ENCODE results near the gene KCTD16. TPM values are rescaled to one million over a fixed set of nuclear protein-coding genes. Genes with fewer than 3 reads are reported as not detected.

The KCTD16 gene
- total and polyA plus RNA-seq, 12 donors, result 0.02 to 0.42 (median 0.10) TPM; not detected in 2

DNA sequence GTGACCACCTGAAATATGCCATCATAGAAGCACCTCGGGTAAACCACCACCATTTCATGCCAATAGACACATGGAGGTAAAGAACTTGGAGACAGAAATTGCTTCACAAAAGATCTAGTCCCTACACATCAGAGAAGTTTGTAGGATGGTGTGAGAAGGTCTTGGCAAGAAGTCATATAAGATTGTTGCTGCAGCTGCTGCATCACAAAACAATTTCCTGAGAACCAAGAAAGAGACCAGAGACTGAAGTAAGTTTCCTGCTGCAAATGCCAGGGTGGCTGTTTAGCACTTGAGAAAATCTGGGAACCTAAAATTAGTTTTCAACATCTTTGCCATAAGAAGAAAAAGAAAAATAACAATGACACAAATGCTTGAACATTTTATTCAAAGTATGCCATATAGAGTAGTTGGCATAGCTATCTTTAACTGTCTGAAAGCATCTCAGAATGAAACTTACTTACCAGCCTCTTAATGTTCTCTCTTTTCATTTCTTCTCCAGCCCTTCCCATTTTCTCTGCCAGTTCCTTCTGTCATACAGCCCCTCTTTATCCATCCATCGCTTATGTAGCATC, 114.3 kb downstream of the KCTD16 start:
- 79 to 86% methylated on average over 2 of the region's 2 CpGs for WGBS, 2 donors
- Histone ChIP-seq H3K27me3 (no peaks in the 10 kb centered on the region), H3K27ac (no peak overlapping the region), H3K9me3 (no peaks in the 10 kb centered on the region), H3K4me3 (no peak overlapping the region), H3K36me3 (no peaks in the 10 kb centered on the region), H3K4me1 (no peaks in the 10 kb centered on the region)
- ATAC-seq (no peak), DNase-seq (no peak)
- TF ChIP-seq CTCF (IDR thresholded peaks at IDR 0.05), result no peak
- intact Hi-C loops (cut with DNase I), result no loop called here

DNA sequence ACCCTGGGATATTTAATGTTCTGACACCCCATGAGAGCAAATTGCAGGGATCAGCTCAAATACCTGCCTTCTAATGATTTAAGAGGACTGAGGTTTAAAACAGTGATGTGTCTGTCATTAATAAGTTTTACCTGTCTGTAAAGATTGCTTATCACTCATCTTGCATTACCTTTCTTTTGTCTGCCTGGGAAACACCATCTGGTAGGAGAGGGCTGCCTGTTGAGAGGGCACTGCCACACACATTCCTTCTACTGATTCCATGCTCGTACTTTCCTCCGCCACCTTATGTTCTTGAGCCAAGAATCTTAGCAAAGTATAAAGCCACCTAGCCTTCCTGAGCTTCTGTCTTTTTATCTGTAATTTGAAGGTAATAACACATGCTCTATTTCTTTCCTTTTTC, 118.6 kb downstream of the KCTD16 start:
- no peak overlapping the region for H3K4me3 ChIP-seq
- H3K4me1 ChIP-seq, result no peaks in the 10 kb centered on the region
- H3K27me3 ChIP-seq, result peaks cover 0 to 4% (median 0%) of the 10 kb centered on the region in 7 donors
- no peaks in the 10 kb centered on the region for H3K9me3 ChIP-seq
- DNase-seq (no peak), ATAC-seq (no peak)
- no peak overlapping the region for H3K27ac ChIP-seq
- no peak for TF ChIP-seq CTCF (IDR thresholded peaks at IDR 0.05)
- 80 to 84% methylated on average over 2 of the region's 2 CpGs for WGBS, 2 donors
- no peaks in the 10 kb centered on the region for H3K36me3 ChIP-seq
- intact Hi-C loops (cut with DNase I), result no loop called here

DNA sequence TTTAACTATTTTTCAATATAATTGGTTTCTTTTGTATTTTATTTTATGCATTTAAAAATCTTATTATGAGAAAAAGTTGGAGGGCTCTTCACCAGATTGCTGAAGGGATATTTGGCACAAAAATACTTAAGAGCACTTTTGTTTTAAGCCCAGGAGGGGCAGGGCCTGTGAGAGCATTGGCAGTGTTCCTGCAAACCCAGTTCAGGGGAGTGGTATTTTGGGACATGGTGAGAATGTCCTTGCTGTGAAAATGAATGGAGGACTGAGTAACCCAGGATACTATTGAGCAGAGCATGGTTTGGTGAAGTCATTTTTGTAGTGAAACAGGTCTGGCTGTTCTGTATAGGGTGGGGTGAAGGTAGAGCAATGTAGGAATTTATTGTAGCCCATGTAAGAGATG, 121.4 kb downstream of the KCTD16 start:
- Histone ChIP-seq H3K36me3 (no peaks in the 10 kb centered on the region), H3K4me3 (no peak overlapping the region), H3K9me3 (no peaks in the 10 kb centered on the region), H3K4me1 (no peaks in the 10 kb centered on the region), H3K27me3 (peaks cover 0 to 4% (median 0%) of the 10 kb centered on the region in 7 donors), H3K27ac (no peak overlapping the region)
- no peak for DNase-seq
- intact Hi-C loops (cut with DNase I), result no loop called here
- TF ChIP-seq CTCF (IDR thresholded peaks at IDR 0.05), result no peak
- ATAC-seq, result no peak

GRCh38 chr5:144295284-144295683, 124.6 kb downstream of the KCTD16 start:
- TF ChIP-seq CTCF (IDR thresholded peaks at IDR 0.05), result no peak
- no peaks in the 10 kb centered on the region for H3K36me3 ChIP-seq
- no peak for ATAC-seq
- no peak overlapping the region for H3K27ac ChIP-seq
- H3K4me3 ChIP-seq, result no peak overlapping the region
- H3K27me3 ChIP-seq, result peaks cover 0 to 4% (median 0%) of the 10 kb centered on the region in 7 donors
- H3K4me1 ChIP-seq, result no peaks in the 10 kb centered on the region
- DNase-seq, result no peak
- intact Hi-C loops (cut with DNase I), result no loop called here
- no peaks in the 10 kb centered on the region for H3K9me3 ChIP-seq

Data from heart right ventricle (tissue), 16 donors.